Activated T-cell treated with anti-CD3 and anti-CD28 coated beads for 24 hours (primary cell): Measurements from ENCODE around the gene ZFAND2B.
"Not testable (repeated sequence)": the region's sequence is repeated elsewhere in the genome, so short reads cannot be mapped to it uniquely, and the experiment has no call there.

ENCODE experiments used
- DNase-seq: peaks from one replicate; pipeline ENCODE4 v3.0.0-alpha.2; 2020; ENCODE audit warnings: low read depth

ZFAND2B gene

GRCh38 chr2:219175928-219176817 lies 30.4 kb upstream of the ZFAND2B start:
- peak; percentile 12 for DNase-seq

GRCh38 chr2:219176818-219177551 lies 29.6 kb upstream of the ZFAND2B start, which contains the start of gene CNPPD1:
Gene CNPPD1, minus strand, starts transcription at chr2:219176925. Its CDS starts 97 bp downstream, at chr2:219176828.
- DNase-seq: peak; percentile 80

DNA sequence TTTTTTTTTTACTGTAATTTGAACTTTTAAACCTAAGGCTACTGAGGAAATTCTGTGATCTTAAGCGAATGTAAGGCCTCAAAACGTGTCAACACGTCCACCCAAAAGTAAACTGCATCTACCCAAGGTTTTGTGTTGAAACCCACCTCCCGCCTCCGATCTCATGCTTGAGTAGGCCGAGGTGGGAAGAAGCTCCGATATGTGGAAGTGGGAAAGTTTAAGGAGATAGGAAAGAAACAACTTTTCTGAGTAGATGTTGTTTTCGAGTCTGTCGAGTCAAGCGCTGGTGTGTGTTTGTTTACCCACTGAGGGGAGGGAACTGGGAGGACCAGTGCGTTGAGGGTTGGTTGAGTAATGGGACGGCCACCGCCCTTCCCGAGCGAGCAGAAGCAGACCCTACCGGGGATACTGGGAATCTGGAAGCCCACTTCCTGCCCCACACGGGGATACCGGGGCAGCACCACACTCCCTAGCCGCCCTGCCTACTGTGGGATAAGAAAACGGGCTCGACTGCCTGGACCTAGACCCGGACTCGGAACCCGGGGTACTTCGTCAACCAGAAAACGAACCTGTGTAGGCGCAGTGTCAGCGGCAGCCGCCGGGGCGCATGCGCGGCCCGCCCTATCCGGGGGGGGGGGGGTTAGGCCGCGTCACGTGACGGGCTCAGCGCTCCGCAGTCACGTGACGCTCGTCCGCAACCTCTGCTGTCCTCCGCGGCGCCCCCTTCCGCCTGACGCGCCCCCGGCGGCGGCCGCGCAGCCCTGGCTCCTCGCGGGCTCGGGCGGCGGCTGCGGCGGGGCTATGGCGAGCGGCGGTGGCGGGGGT lies 28.8 kb upstream of the ZFAND2B start, which contains the start of gene RETREG2:
Gene RETREG2, plus strand, starts transcription at position 724 of the 825 bp plus-strand sequence. Its CDS starts 78 bp downstream, at position 802.
- DNase-seq: peak; percentile 70

DNA sequence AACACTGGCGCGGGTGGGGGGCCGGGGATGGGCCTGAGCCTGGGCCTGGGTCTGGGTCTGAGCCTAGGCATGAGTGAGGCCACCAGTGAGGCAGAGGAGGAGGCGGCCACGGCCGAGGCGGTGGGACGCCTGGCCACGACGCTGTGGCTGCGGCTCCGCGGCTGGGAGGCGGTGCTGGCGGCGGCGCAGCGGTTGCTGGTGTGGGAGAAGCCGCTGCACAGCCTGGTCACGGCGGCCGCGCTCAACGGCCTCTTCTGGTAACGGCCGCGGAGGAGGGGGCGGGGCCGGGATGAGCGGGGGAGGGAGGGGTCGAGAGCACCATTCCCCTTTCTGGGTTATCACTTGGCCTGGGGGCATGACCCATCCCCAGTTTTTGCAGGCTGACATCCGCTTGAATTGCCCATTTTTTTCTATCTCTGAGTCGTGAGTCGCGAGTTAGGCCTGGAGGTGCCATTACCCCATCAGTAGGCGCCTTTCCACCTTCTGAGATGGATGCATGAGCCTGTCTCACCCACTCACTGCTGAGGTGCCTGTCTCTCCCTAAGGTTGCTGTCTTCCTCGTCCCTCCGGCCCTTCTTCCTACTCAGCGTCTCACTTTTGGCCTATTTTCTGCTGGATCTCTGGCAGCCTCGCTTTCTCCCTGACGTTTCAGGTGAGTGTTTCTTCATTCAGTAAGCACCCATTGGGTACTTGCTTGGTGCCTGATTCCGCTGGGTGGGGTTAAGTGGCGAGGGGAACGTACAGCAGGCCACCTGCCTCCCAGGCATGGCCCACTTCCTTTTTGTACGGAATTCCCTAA lies 28.0 kb upstream of the ZFAND2B start:
- peak; percentile 27 for DNase-seq

- DNase-seq: no peak
Measured at GRCh38 chr2:219179601-219180465, 26.7 kb upstream of the ZFAND2B start.

DNA sequence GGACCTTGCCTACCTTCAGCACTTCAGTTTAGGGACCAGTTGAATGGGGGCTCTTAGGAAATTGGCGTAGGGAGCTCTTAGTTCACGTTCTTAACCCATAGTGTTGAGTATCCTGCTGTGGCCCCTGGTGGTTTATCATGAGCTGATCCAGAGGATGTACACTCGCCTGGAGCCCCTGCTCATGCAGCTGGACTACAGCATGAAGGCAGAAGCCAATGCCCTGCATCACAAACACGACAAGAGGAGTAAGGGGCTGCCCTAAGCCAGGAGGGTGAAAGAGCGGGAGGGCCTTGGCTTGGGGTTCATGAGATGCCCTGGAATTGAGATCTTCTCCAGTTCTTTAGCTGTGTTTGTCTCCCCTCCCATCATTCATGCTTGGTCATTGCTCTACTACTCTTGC lies 25.6 kb upstream of the ZFAND2B start:
- DNase-seq: no peak

GRCh38 chr2:219181531-219181930 lies 25.1 kb upstream of the ZFAND2B start:
- no peak for DNase-seq

GRCh38 chr2:219182331-219183150 lies 24.0 kb upstream of the ZFAND2B start:
- no peak for DNase-seq

DNA sequence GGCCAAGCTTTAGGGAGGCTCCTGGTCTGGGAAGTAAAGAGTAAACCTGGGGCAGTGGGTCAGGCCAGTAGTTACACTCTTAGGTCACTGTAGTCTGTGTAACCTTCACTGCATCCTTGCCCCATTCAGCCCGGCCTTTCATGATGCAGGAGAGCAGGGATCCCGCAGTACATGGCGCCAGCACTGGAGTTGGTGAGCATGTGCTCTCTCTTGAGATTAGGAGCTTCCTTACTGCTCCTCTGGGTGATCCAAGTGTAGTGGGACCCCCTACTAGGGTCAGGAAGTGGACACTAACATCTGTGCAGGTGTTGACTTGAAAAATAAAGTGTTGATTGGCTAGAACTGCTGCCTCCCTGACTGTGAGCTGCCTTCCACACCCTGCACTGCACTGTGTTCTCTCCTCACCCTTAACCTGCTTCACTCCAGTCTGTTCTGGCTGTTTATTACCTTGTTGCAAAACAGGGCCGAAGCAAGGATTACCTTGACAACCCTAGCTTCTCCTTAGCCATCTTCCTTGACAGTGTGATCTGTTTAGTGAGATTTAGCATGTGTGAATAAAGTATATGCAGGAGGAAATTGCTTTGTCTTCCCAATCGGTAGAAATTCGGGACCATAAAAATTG lies 23.3 kb upstream of the ZFAND2B start:
- DNase-seq: no peak

DNA sequence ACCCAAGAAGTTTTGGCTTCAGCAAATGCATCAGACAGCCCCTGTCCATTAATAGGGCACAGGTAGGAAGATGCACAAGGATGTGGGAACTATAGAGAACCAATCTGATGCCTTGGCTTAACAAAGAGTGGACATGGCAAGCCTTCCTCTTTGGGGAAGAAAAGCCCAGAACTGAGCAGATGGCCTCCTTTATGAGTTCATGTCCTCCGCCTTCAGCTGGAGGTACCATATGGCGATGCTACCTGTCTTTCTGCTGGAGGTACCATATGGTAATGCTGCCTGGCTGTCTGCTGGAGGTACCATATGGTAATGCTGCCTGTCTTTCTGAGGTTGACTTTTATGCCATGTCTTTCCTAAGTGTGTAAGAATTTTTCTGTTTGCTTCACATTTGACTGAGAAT lies 22.5 kb upstream of the ZFAND2B start:
- no peak for DNase-seq

DNA sequence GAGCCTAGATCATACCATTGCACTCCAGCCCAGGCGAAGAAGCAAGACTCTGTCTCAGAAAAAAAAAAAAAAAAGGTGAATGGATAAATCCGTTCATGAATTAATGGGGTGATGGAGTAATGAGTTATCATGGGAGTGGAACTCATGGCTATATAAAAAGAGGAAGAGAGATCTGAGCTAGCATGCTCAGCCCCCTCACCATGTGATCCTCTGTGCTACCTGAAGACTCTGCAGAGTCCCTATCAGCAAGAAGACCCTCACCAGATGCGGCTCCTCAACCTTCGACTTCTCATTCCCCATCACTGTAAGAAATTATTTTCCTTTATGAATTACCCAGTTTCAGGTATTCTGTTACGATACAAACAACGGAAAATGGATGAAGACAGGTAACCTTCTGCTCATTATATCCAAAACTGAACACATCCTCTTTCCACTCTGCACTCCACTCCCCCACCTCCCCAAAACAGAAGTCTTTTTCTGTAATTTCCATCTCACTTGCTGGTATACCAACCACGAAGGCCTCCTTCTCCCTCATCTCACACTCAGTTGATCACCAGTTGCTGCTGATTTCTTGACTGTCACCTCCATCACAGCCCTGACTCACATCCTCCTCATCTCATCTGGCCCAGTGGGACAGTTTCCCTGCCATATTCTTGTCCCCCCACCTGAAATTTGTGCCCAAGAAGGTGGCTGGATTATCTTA lies 19.7 kb upstream of the ZFAND2B start:
- DNase-seq: no peak

DNA sequence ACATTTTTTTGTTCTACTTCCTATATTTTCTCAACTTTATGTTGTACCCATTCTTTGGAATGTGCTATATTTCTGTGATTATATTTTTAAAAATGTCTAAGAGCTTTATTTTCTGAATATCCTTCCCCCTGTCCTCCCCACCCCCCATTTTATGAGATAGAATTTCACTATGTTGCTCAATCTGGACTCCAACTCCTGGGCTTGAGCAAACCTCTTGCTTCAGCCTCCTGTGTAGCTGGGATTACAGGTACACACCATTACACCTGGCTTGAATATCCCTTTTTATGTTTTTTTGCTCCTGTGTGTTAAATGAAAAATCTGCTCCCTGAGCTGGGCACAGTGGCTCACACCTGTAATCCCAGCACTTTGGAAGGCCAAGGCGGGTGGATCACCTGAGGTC lies 9.2 kb upstream of the ZFAND2B start:
- DNase-seq: no peak

- no peak for DNase-seq
Measured at GRCh38 chr2:219198974-219199373, 7.6 kb upstream of the ZFAND2B start.

DNA sequence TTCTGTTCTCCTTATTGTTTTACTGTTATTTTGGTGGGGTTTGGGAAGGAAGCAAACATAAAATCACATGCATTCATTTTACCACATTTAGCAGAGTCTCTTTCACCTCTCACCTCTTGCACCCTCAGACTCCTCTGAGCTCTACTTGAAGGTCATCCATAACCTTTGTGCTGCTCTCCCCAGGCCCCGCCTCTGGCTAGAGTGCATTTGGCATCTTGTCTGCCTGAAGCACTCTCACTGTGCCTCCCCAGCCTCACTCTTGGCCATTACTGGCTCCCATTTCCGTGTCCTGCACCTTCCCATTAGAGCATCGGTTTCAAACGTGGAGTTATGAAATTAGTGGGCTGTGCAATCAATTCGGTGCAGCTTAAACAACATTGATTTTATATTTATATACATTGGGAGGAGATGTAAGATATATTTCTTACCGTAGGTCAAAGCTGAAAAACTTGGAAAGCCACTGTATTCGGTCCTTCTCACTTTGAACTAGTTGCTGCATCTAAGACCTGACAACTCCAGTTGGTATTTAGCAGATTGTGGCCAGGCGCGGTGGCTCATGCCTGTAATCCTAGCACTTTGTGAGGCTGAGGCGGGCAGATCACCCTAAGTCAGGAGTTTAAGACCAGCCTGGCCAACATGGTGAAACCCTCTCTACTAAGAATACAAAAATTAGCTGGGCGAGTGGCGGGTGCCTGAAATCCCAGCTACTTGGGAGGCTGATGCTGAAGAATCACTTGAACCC lies 6.9 kb upstream of the ZFAND2B start:
- DNase-seq: no peak

- not testable (repeated sequence) for DNase-seq
Measured at GRCh38 chr2:219200502-219201326, 5.9 kb upstream of the ZFAND2B start.

- not testable (repeated sequence) for DNase-seq
Measured at GRCh38 chr2:219201331-219201730, 5.3 kb upstream of the ZFAND2B start.
